ENCODE measurements around the gene FGF12.

The FGF12 gene

GRCh38 chr3:192106543-192106942 is 620.8 kb downstream of the FGF12 start:
- DNase-seq (ENCODE audit: low spot score): no peak

- DNase-seq (ENCODE audit: low spot score): no peak
Observed at GRCh38 chr3:192092388-192093005, 634.8 kb downstream of the FGF12 start.

- no peak for DNase-seq (ENCODE audit: low spot score)
Observed at GRCh38 chr3:192091831-192092230, 635.5 kb downstream of the FGF12 start.

- DNase-seq (ENCODE audit: low spot score): no peak
Observed at GRCh38 chr3:192090586-192090985, 636.8 kb downstream of the FGF12 start.

All from CD4-positive, alpha-beta T cell treated with Interleukin-6 at 100 ng/mL for 8 hours (primary cell).